ENCODE measurements around the gene TRIM3. TPM values are rescaled to one million over a fixed set of nuclear protein-coding genes. Genes with fewer than 3 reads are reported as not detected.

The TRIM3 gene
- total and polyA plus RNA-seq, 2 of the 4 experiments (the other 2 are of a cell fraction), result 13.8 to 22.3 TPM

DNA sequence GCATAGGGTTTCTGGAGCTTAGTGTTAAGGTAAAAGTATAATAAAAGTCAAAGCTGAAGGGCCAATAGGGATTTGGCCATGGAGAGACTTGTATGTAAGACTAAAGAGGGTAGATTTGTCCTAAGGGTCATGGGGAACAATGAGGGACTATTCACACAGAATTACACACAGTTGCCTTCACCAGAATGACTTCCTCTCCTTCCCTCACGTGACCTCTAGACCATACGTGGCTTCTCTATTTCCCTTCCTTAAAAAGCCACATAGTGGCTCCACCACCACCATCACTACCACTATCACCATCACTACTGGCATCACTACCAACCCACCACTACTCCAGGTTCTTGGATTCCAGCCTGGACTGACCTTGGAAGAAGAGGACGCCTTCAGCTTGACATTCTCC, 35.7 kb downstream of the TRIM3 start:
- ATAC-seq (ENCODE audit: low read depth), result no peak
- Histone ChIP-seq H3K23ac (ENCODE audit: low read depth, low read length) (no peak overlapping the region), H2BK15ac (ENCODE audit: low read depth, low read length) (no peak overlapping the region), H3K9me3 (ENCODE audit: control insufficient read depth, insufficient read depth, low read length) (no peaks in the 10 kb centered on the region), H3K36me3 (ENCODE audit: control insufficient read depth, insufficient read depth, low read length) (no peaks in the 10 kb centered on the region), H3K27me3 (ENCODE audit: control insufficient read depth, insufficient read depth, low read length) (no peaks in the 10 kb centered on the region), H2BK120ac (ENCODE audit: low read depth, low read length) (no peak overlapping the region), H3K9ac (ENCODE audit: low read depth, low read length) (no peak overlapping the region), H2BK5ac (ENCODE audit: low read depth, low read length, poor library complexity, severe bottlenecking) (no peak overlapping the region), H3K27ac (ENCODE audit: insufficient read depth, low read length) (no peak overlapping the region), H2AFZ (replicated peaks; ENCODE audit: low read length, poor library complexity) (no peak overlapping the region), H4K91ac (ENCODE audit: insufficient read depth, low read depth, low read length) (no peak overlapping the region), H3K79me1 (ENCODE audit: low read depth in 1 of 2, low read length in 2 of 2) (no peaks in the 10 kb centered on the region), H3K4me1 (ENCODE audit: control insufficient read depth, insufficient read depth, low read length) (no peaks in the 10 kb centered on the region), H4K5ac (ENCODE audit: low read depth, low read length) (no peak overlapping the region), H3K4ac (ENCODE audit: low read depth, low read length) (no peak overlapping the region), H3K56ac (ENCODE audit: extremely low read depth, insufficient read depth, low read length) (no peak overlapping the region), H4K20me1 (ENCODE audit: insufficient read depth, low read length) (no peaks in the 10 kb centered on the region), H3K9me1 (ENCODE audit: insufficient read depth, low read length) (no peaks in the 10 kb centered on the region), H3K4me2 (ENCODE audit: low read depth, low read length) (no peak overlapping the region), H2AK5ac (ENCODE audit: low read depth, low read length) (no peak overlapping the region), H3K4me3 (ENCODE audit: insufficient read depth, low read depth, low read length) (no peak overlapping the region), H3K18ac (ENCODE audit: low read depth, low read length) (no peak overlapping the region), H2BK20ac (ENCODE audit: low read depth, low read length) (no peak overlapping the region), H2AK9ac (replicated peaks; ENCODE audit: low read depth, low read length, poor library complexity) (no peak overlapping the region), H3K14ac (replicated peaks; ENCODE audit: low read depth, low read length) (no peak overlapping the region), H4K8ac (ENCODE audit: low read depth in 2 of 2, low read length in 2 of 2) (no peak overlapping the region)
- WGBS, 2 experiments (ENCODE audit: extremely low coverage in 2 of 2, insufficient read length in 1 of 2), result no CpG with 5 or more reads among the region's 3 CpGs
- dilution Hi-C loops (cut with HindIII; ENCODE audit: low sequenced_read_pairs, unreplicated experiment) (no loop called here), in situ Hi-C loops (cut with MboI; ENCODE audit: low sequenced_read_pairs) (no loop called here), intact Hi-C loops (cut with micrococcal nuclease) (no loop called here)
- no TSS peak for BruUV-seq (replicated peaks)
- CTCF ChIA-PET, result interaction anchor here (2.1 to 2.6 kb wide), 2 partner anchors 11 to 59 kb away, joined by 7 to 19 read pairs; no protein-coding TSS in a partner anchor
- POLR2A ChIA-PET (ENCODE audit: unreplicated experiment), result no interaction called here
- DNase-seq, result no peak
- no peak for TF ChIP-seq SMC3 (IDR thresholded peaks at IDR 0.05; ENCODE audit: low read depth, low read length)
- TF ChIP-seq MAFK (IDR thresholded peaks at IDR 0.05; ENCODE audit: low read depth, low read length), result no peak
- TF ChIP-seq BHLHE40 (IDR thresholded peaks at IDR 0.05; ENCODE audit: low read depth, low read length), result no peak
- TF ChIP-seq MAZ (IDR thresholded peaks at IDR 0.05; ENCODE audit: borderline replicate concordance, low read depth, low read length), result no peak
- no peak for TF ChIP-seq RAD21 (IDR thresholded peaks at IDR 0.05; ENCODE audit: low read length)
- TF ChIP-seq, protein P1, sequence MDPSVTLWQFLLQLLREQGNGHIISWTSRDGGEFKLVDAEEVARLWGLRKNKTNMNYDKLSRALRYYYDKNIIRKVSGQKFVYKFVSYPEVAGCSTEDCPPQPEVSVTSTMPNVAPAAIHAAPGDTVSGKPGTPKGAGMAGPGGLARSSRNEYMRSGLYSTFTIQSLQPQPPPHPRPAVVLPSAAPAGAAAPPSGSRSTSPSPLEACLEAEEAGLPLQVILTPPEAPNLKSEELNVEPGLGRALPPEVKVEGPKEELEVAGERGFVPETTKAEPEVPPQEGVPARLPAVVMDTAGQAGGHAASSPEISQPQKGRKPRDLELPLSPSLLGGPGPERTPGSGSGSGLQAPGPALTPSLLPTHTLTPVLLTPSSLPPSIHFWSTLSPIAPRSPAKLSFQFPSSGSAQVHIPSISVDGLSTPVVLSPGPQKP (IDR thresholded peaks at IDR 0.05; ENCODE audit: borderline replicate concordance, low read depth, low read length), result no peak
- no peak for TF ChIP-seq RCOR1 (IDR thresholded peaks at IDR 0.05; ENCODE audit: insufficient replicate concordance, low read length)
- no peak for TF ChIP-seq CHD1 (IDR thresholded peaks at IDR 0.05; ENCODE audit: low read depth, low read length)
- TF ChIP-seq, protein P2, sequence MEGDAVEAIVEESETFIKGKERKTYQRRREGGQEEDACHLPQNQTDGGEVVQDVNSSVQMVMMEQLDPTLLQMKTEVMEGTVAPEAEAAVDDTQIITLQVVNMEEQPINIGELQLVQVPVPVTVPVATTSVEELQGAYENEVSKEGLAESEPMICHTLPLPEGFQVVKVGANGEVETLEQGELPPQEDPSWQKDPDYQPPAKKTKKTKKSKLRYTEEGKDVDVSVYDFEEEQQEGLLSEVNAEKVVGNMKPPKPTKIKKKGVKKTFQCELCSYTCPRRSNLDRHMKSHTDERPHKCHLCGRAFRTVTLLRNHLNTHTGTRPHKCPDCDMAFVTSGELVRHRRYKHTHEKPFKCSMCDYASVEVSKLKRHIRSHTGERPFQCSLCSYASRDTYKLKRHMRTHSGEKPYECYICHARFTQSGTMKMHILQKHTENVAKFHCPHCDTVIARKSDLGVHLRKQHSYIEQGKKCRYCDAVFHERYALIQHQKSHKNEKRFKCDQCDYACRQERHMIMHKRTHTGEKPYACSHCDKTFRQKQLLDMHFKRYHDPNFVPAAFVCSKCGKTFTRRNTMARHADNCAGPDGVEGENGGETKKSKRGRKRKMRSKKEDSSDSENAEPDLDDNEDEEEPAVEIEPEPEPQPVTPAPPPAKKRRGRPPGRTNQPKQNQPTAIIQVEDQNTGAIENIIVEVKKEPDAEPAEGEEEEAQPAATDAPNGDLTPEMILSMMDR (conservative IDR thresholded peaks at IDR 0.05; ENCODE audit: low read depth, low read length), result no peak
- TF ChIP-seq POLR2A (IDR thresholded peaks at IDR 0.05; ENCODE audit: low read depth, low read length), result no peak
- TF ChIP-seq, protein P3, sequence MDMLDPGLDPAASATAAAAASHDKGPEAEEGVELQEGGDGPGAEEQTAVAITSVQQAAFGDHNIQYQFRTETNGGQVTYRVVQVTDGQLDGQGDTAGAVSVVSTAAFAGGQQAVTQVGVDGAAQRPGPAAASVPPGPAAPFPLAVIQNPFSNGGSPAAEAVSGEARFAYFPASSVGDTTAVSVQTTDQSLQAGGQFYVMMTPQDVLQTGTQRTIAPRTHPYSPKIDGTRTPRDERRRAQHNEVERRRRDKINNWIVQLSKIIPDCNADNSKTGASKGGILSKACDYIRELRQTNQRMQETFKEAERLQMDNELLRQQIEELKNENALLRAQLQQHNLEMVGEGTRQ (IDR thresholded peaks at IDR 0.05; ENCODE audit: low read depth, low read length), result no peak
- no peak for TF ChIP-seq MXI1 (IDR thresholded peaks at IDR 0.05; ENCODE audit: borderline replicate concordance, low read depth, low read length)
- no peak for TF ChIP-seq FOS (IDR thresholded peaks at IDR 0.05; ENCODE audit: low read depth, low read length)
- no peak for TF ChIP-seq NFE2L2 (IDR thresholded peaks at IDR 0.05; ENCODE audit: low read depth, low read length)
- no peak for TF ChIP-seq CEBPB (IDR thresholded peaks at IDR 0.05; ENCODE audit: low read depth, low read length)
- no peak for TF ChIP-seq RFX5 (IDR thresholded peaks at IDR 0.05; ENCODE audit: low read depth, low read length)
